ENCODE measurements around the gene WDR11.

DNA sequence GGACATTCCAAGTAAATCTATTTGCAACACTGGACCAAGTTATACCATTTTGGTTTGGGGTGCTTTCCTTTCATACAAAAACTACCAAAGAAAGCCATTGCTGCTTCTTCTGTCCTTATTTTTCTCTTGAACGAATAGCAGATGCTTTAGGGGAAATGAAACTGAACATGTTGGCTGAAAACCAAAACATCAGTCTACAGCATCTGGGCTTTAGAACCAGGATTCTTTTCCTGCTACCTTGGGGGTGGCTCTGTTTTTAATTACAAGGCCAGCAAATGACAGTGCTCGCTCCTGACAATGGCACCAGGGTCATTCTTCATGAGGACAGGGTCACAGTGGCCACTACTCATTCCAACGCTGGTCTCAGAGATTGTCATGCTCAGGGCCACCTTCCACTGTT lies 80.3 kb downstream of the WDR11 start:
- TF ChIP-seq POLR2A (IDR thresholded peaks at IDR 0.05) (no peak), EP300 (IDR thresholded peaks at IDR 0.05) (no peak)

Data from ovary (tissue), 1 donor.